Right lobe of liver (tissue), 6 donors: Measurements from ENCODE around the gene CCDC39. TPM values are rescaled to one million over a fixed set of nuclear protein-coding genes. Genes with fewer than 3 reads are reported as not detected.

ENCODE experiments used
- ATAC-seq, 4 donors: fragments of 200-7000 bp; cut with Tn5 transposase; one replicate each; pipeline ENCODE4 v1.9.1; 2020; ENCODE audit warnings: mild to moderate bottlenecking in 4 of 4, moderate library complexity in 4 of 4
- DNase-seq, 3 donors: peaks; one replicate each; pipeline ENCODE4 v3.0.0-alpha.2; 2020
- H3K27ac ChIP-seq, 3 donors: fragments of 200-600 bp; one replicate each; pipeline ENCODE4 v1.8.0; 2022
- H3K27me3 ChIP-seq, 2 donors: fragments of 200-600 bp; one replicate each; pipeline ENCODE4 v1.8.0; 2022
- H3K36me3 ChIP-seq, 4 donors: fragments of 200-600 bp; sonication (generic) in 1 of 4; one replicate each; pipeline versions ENCODE4 v1.5.1 to v1.8.0; 2017 to 2022; ENCODE audit warnings: control low read depth in 1 of 4
- H3K4me1 ChIP-seq, 4 donors: fragments of 200-600 bp; sonication (generic) in 1 of 4; one replicate each; pipeline versions ENCODE4 v1.5.1 to v1.8.0; 2017 to 2022; ENCODE audit warnings: control low read depth in 1 of 4
- H3K4me3 ChIP-seq, 3 donors: fragments of 200-600 bp; one replicate each; pipeline ENCODE4 v1.8.0; 2022
- H3K9me3 ChIP-seq, 4 donors: fragments of 200-600 bp; sonication (generic) in 1 of 4; one replicate each; pipeline versions ENCODE4 v1.5.1 to v1.8.0; 2017 to 2022; ENCODE audit warnings: control low read depth in 1 of 4
- POLR2A ChIP-seq: fragments of 450-650 bp; IDR thresholded peaks from one replicate; pipeline ENCODE4 v1.6.1; 2017; ENCODE audit warnings: antibody characterized with exemption, mild to moderate bottlenecking
- WGBS: methylation state at CpG from one replicate; pipeline ENCODE4 v1.1.6; 2018; ENCODE audit warnings: low coverage, low lambda C conversion rate; ENCODE audit not compliant: insufficient coverage; ENCODE audit errors: missing lambda C conversion rate; 5-methylcytosine and 5-hydroxymethylcytosine counted together
- intact Hi-C, 2 donors: fragments of 100-400 bp; cut with DNase I; formaldehyde crosslinking; loops; one replicate each; pipeline versions ENCODE4 v1.11.2 to v1.14.1; 2022
- total RNA-seq, 6 experiments: library from RNA; depleted of rRNA in 2 of 6; stranded (reverse); fragments of >200 nt in 2 of 6; fragmentation: NEBNext Ultra II Directional in 3 of 6; extraction: Animal tissue kit (Norgen Biotek cat#: 25700) in 3 of 6; gene quantifications; one replicate each; pipeline versions ENCODE4 v1.1.0 to v1.2.4, GENCODE V29; 2016 to 2023
- TF ChIP-seq, protein P1 (sequence below), 4 donors: fragments of 200-600 bp in 3 of 4; fragments of 450-650 bp in 1 of 4; IDR thresholded peaks; one replicate each; pipeline versions ENCODE4 v1.5.1 to v1.8.0; 2016 to 2022; ENCODE audit warnings: antibody characterized with exemption in 4 of 4, mild to moderate bottlenecking in 2 of 4
- donor health status: DM: no; HTN: yes; CAD: no.
- donor health status: DM: no; HTN: no; CAD: no.
- donor health status: DM: no; HTN: no; CAD: no.
- donor health status: DM: no; HTN: yes; CAD: no.
- donor health status: DM: no; HTN: yes; CAD: no.

CCDC39 gene
- total RNA-seq, 6 experiments from 2014 or later: not detected

- Histone ChIP-seq H3K9me3 (peaks cover 0 to 3% (median 0%) of the 10 kb centered on the region in 4 donors), H3K27ac (no peak overlapping the region), H3K36me3 (no peaks in the 10 kb centered on the region), H3K4me3 (no peak overlapping the region), H3K27me3 (no peaks in the 10 kb centered on the region), H3K4me1 (no peaks in the 10 kb centered on the region)
- no peak for DNase-seq
- ATAC-seq: no peak
- TF ChIP-seq, protein P1, sequence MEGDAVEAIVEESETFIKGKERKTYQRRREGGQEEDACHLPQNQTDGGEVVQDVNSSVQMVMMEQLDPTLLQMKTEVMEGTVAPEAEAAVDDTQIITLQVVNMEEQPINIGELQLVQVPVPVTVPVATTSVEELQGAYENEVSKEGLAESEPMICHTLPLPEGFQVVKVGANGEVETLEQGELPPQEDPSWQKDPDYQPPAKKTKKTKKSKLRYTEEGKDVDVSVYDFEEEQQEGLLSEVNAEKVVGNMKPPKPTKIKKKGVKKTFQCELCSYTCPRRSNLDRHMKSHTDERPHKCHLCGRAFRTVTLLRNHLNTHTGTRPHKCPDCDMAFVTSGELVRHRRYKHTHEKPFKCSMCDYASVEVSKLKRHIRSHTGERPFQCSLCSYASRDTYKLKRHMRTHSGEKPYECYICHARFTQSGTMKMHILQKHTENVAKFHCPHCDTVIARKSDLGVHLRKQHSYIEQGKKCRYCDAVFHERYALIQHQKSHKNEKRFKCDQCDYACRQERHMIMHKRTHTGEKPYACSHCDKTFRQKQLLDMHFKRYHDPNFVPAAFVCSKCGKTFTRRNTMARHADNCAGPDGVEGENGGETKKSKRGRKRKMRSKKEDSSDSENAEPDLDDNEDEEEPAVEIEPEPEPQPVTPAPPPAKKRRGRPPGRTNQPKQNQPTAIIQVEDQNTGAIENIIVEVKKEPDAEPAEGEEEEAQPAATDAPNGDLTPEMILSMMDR (IDR thresholded peaks at IDR 0.05): no peak
- intact Hi-C loops: no loop called here
- WGBS: 59% methylated on average over 4 of the region's 4 CpGs
These were observed 22.2 kb downstream of the CCDC39 start for GRCh38 chr3:180657094-180657493.

- no peak overlapping the region for H3K4me3 ChIP-seq
- peaks cover 0 to 3% (median 0%) of the 10 kb centered on the region in 4 donors for H3K9me3 ChIP-seq
- no peaks in the 10 kb centered on the region for H3K27me3 ChIP-seq
- no peaks in the 10 kb centered on the region for H3K4me1 ChIP-seq
- DNase-seq (no peak), ATAC-seq (no peak)
- 18% methylated on average over 4 of the region's 4 CpGs for WGBS
- TF ChIP-seq POLR2A: no peak
- TF ChIP-seq, protein P1 (IDR thresholded peaks at IDR 0.05): no peak
- H3K36me3 ChIP-seq: no peaks in the 10 kb centered on the region
- intact Hi-C loops: no loop called here
- no peak overlapping the region for H3K27ac ChIP-seq
These were observed 22.9 kb downstream of the CCDC39 start for GRCh38 chr3:180656406-180656805.

- H3K4me3 ChIP-seq: no peak overlapping the region
- WGBS: 29% methylated on average over 1 of the region's 1 CpG
- no peaks in the 10 kb centered on the region for H3K4me1 ChIP-seq
- no peaks in the 10 kb centered on the region for H3K36me3 ChIP-seq
- no peak overlapping the region for H3K27ac ChIP-seq
- intact Hi-C loops: no loop called here
- H3K9me3 ChIP-seq: no peaks in the 10 kb centered on the region
- TF ChIP-seq, protein P1 (IDR thresholded peaks at IDR 0.05): no peak
- TF ChIP-seq POLR2A: no peak
- DNase-seq: no peak
- H3K27me3 ChIP-seq: no peaks in the 10 kb centered on the region
- ATAC-seq: no peak
These were observed 33.0 kb downstream of the CCDC39 start for GRCh38 chr3:180646187-180646790.

DNA sequence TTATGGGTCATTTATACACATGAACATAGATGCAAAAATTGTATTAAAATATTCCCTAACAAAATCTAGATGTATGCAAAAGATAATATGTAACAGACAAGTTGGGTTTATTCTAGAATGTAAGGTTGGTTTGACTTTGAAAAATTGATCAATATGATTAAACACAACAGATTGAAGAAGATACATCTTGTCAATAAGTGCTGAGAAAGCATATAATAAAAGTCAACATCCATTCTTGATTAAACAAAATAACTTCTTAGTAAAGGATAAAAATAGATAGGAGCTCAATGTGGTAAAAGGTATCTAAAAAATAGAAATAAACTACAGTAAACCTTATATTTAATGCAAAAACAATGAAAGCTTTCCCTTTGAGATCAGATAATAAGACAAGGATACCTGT, 38.3 kb downstream of the CCDC39 start:
- intact Hi-C loops: no loop called here

More for the DNA sequence above, 38.3 kb downstream of the CCDC39 start:
- Histone ChIP-seq H3K9me3 (no peaks in the 10 kb centered on the region), H3K36me3 (no peaks in the 10 kb centered on the region), H3K4me1 (no peaks in the 10 kb centered on the region), H3K27ac (no peak overlapping the region), H3K27me3 (no peaks in the 10 kb centered on the region), H3K4me3 (no peak overlapping the region)
- TF ChIP-seq, protein P1 (IDR thresholded peaks at IDR 0.05): no peak
- no peak for TF ChIP-seq POLR2A
- DNase-seq (no peak), ATAC-seq (no peak)
